Peyer's patch (tissue), 4 donors: ENCODE data around the gene CNOT10. TPM values are rescaled to one million over a fixed set of nuclear protein-coding genes. Genes with fewer than 3 reads are reported as not detected.
A peak's percentile ranks its signal among the peaks of the same experiment; 100 is the strongest.

Source experiments
- DNase-seq, 3 donors: peaks; one replicate each; pipeline ENCODE4 v3.0.0-alpha.2; 2017 to 2019
- H3K27ac ChIP-seq, 4 donors: fragments of 200-600 bp; sonication (generic); one replicate each; pipeline ENCODE4 v1.5.1; 2016 to 2019
- H3K27me3 ChIP-seq, 2 donors: fragments of 200-600 bp; sonication (generic); one replicate each; pipeline ENCODE4 v1.5.1; 2019
- H3K36me3 ChIP-seq, 3 donors: fragments of 200-600 bp; sonication (generic); one replicate each; pipeline ENCODE4 v1.5.1; 2016 to 2019
- H3K4me1 ChIP-seq, 4 donors: fragments of 200-600 bp; sonication (generic); one replicate each; pipeline ENCODE4 v1.5.1; 2016 to 2019
- H3K4me3 ChIP-seq, 4 donors: fragments of 200-600 bp; sonication (generic); 1 replicate in 3 of 4; 2 replicates in 1 of 4; pipeline ENCODE4 v1.5.1; 2016 to 2019; ENCODE audit warnings: mild to moderate bottlenecking in 1 of 4
- H3K9me3 ChIP-seq, 4 donors: fragments of 200-600 bp; sonication (generic); one replicate each; pipeline ENCODE4 v1.5.1; 2016 to 2019; ENCODE audit warnings: mild to moderate bottlenecking in 1 of 4
- POLR2A ChIP-seq, 2 donors: fragments of 450-650 bp; IDR thresholded peaks; one replicate each; pipeline ENCODE4 v1.5.1; 2017; ENCODE audit warnings: antibody characterized with exemption in 2 of 2, mild to moderate bottlenecking in 2 of 2, moderate library complexity in 2 of 2
- total RNA-seq, 4 donors: library from RNA; depleted of rRNA; stranded (reverse); fragments of >200 nt; gene quantifications; one replicate each; pipeline ENCODE4 v1.1.0, GENCODE V29; 2016
- TF ChIP-seq, protein P1 (sequence below), 6 experiments: fragments of 450-650 bp in 4 of 6; fragments of 200-600 bp in 2 of 6; sonication (generic) in 1 of 6; IDR thresholded peaks; one replicate each; pipeline ENCODE4 v1.5.1; 2017 to 2019; ENCODE audit warnings: antibody characterized with exemption in 6 of 6, mild to moderate bottlenecking in 3 of 6, moderate library complexity in 1 of 6

The CNOT10 gene
- total RNA-seq, 4 donors from 2014 or later = 22.8 to 46.3 (median 31.5) TPM

DNA sequence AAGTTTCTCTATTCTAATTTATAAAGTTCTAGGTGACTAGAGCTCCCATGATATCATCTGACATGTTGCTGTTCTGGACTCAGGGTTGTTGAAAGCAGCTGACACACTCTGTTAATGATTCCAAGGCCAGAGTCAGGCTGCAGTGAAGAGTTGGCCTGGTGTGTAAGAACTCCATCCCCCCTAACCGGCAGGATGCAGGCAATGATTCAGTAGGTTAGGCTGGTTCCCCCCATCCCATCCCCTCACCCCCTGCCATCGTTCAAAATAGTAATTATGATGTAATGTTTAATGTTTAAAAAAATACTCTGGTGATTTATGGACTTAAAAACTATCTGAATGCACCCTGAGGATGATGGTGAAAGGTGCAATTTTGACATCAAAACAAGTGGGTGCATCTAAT is 128.2 kb downstream of the CNOT10 start:
- no peak overlapping the region for H3K4me3 ChIP-seq
- no peak for TF ChIP-seq POLR2A (IDR thresholded peaks at IDR 0.05)
- TF ChIP-seq, protein P1, sequence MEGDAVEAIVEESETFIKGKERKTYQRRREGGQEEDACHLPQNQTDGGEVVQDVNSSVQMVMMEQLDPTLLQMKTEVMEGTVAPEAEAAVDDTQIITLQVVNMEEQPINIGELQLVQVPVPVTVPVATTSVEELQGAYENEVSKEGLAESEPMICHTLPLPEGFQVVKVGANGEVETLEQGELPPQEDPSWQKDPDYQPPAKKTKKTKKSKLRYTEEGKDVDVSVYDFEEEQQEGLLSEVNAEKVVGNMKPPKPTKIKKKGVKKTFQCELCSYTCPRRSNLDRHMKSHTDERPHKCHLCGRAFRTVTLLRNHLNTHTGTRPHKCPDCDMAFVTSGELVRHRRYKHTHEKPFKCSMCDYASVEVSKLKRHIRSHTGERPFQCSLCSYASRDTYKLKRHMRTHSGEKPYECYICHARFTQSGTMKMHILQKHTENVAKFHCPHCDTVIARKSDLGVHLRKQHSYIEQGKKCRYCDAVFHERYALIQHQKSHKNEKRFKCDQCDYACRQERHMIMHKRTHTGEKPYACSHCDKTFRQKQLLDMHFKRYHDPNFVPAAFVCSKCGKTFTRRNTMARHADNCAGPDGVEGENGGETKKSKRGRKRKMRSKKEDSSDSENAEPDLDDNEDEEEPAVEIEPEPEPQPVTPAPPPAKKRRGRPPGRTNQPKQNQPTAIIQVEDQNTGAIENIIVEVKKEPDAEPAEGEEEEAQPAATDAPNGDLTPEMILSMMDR (IDR thresholded peaks at IDR 0.05) = no peak
- H3K4me1 ChIP-seq = peaks cover 0 to 20% (median 10%) of the 10 kb centered on the region in 4 donors
- H3K36me3 ChIP-seq = no peaks in the 10 kb centered on the region
- H3K9me3 ChIP-seq = no peaks in the 10 kb centered on the region
- H3K27ac ChIP-seq = no peak overlapping the region
- DNase-seq = no peak
- H3K27me3 ChIP-seq = peaks cover 0 to 24% of the 10 kb centered on the region in 2 donors

DNA sequence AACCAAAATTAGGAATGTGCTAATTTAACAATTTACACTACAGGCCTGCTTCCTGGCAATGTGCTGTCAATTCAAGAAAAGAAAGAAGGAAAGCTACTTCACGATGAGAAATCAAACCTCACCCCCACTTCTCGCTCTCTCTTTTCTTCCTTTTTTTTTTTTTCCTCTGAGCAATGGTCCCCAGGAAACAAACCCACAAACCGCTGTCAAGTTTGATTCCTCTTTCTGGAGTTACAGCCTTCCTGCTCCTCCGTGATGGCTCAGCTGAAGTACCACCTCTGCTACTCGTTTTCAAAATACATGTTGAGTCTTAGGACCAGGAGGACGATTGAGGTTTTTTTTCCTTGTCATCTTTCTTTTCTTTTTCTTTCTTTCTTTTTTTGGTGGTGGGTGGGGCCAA is 129.4 kb downstream of the CNOT10 start:
- DNase-seq = no peak
- H3K36me3 ChIP-seq = no peaks in the 10 kb centered on the region
- no peaks in the 10 kb centered on the region for H3K9me3 ChIP-seq
- H3K4me3 ChIP-seq = no peak overlapping the region
- TF ChIP-seq, protein P1 (IDR thresholded peaks at IDR 0.05) = no peak
- peaks cover 0 to 35% of the 10 kb centered on the region in 2 donors for H3K27me3 ChIP-seq
- no peak overlapping the region for H3K27ac ChIP-seq
- H3K4me1 ChIP-seq = peaks cover 0 to 26% (median 13%) of the 10 kb centered on the region in 4 donors

DNA sequence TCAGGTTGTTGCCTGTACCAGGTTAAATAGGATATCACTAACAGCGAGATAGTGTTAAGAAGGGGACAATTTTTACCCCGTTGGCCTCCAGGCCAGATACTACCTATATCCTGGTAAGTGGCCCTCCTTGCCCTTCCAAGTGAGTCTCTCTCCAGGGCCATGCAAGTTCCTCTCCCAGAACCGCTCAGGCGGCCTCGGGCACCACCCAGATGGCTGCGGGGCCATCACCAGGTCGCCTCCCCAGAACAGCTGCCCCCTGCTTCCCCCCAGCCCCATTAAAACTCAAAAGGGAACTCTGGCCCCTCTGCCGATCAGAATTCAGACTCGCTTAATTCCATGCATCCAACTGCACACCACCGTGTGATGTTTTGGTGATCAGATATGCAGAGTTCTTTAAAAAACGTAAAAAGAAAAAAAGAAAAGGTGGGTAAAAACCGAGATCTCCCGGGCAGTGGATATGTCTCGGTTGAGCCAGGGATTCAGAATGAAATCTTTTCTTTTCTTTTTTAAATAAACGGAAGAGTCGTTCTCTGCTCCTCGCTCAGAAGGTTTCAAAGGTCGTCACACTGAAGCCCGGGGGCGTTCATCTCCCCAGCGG is 131.0 kb downstream of the CNOT10 start:
- TF ChIP-seq POLR2A (IDR thresholded peaks at IDR 0.05) = no peak
- TF ChIP-seq, protein P1 (IDR thresholded peaks at IDR 0.05) = no peak
- H3K36me3 ChIP-seq = no peaks in the 10 kb centered on the region
- DNase-seq = no peak
- peaks cover 0 to 26% (median 13%) of the 10 kb centered on the region in 4 donors for H3K4me1 ChIP-seq
- peak overlapping the region in 3 of 4 donors; percentile 29 to 44 (median 35) for H3K4me3 ChIP-seq
- H3K27me3 ChIP-seq = peaks cover 0 to 43% of the 10 kb centered on the region in 2 donors
- H3K27ac ChIP-seq = no peak overlapping the region
- H3K9me3 ChIP-seq = no peaks in the 10 kb centered on the region

DNA sequence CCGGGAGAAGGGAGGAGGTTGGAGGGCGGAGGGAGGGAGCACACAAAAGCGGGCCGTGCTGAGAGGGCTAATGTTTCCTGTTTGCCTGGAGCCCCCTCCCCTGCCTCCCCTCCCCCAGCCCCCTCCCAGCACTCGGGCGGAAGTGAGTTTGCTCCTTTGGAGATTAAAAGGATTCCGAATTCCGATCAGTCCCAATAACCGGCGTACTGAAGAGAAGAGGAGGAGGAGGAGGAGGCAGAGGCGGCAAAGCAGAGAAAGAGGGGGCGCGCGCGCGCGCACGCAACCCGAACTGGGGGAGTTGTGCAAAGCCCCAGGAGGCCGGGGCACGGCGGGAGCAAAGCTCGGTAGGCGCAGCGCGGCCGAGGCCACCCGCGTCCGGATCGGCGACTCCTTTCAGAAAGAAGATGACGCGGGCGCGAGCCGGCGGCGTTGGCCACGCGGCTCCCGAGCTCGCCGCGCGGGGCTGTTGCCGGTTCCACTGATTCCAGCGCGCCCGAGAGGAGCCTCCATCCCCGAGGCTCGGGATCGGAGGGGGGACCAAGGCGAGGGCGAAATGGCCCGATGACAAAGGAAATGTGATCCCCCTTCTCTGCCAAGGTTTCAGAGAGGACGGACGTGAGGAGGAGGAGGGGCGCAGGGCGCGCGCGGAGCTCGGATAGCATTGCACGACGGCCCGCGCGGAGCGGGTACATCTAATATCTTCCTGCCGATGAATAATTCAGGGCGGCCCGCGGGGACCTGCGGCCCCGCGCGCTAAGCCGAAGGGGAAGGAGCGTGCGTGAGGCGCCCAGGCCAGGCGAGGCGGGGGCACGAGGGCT is 131.7 kb downstream of the CNOT10 start:
- peak in 1 of 3 donors; percentile 24 for DNase-seq

DNA sequence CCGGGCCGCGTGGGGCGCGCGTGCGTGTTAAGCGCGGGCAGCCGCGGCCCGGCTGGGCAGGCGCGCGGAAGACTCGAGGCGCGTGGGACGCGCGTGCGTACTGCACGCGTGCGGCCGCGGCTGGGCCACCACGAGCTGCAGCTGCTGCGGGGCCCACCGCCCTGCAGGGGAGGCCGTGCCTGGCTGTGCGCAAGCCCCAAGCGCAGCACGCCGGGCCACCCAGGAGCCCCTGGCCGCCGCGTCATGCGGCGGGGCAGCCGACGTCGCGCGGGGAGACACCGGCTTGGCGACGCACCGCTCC is 132.2 kb downstream of the CNOT10 start:
- no peak for TF ChIP-seq POLR2A (IDR thresholded peaks at IDR 0.05)
- TF ChIP-seq, protein P1 (IDR thresholded peaks at IDR 0.05) = no peak
- no peaks in the 10 kb centered on the region for H3K9me3 ChIP-seq
- no peak for DNase-seq
- H3K4me3 ChIP-seq = peak overlapping the region; percentile 5 to 44 (median 32)
- H3K27ac ChIP-seq = no peak overlapping the region
- peaks cover 0 to 43% of the 10 kb centered on the region in 2 donors for H3K27me3 ChIP-seq
- H3K36me3 ChIP-seq = no peaks in the 10 kb centered on the region
- H3K4me1 ChIP-seq = peaks cover 0 to 26% (median 13%) of the 10 kb centered on the region in 4 donors

More for the DNA sequence above, 131.7 kb downstream of the CNOT10 start:
- Histone ChIP-seq H3K36me3 (no peaks in the 10 kb centered on the region), H3K4me3 (peak overlapping the region; percentile 5 to 44 (median 32)), H3K4me1 (peaks cover 0 to 26% (median 13%) of the 10 kb centered on the region in 4 donors), H3K27me3 (peaks cover 0 to 43% of the 10 kb centered on the region in 2 donors), H3K27ac (no peak overlapping the region), H3K9me3 (no peaks in the 10 kb centered on the region)
- TF ChIP-seq, protein P1 (IDR thresholded peaks at IDR 0.05) = no peak
- TF ChIP-seq POLR2A (IDR thresholded peaks at IDR 0.05) = no peak
